NCI-H526 (cell line): ENCODE data around the gene HEATR9.
A peak's percentile ranks its signal among the peaks of the same experiment; 100 is the strongest.

Experiments used
- DNase-seq, 2 experiments: peaks; one replicate each; lab custom pipeline; 2025; lab: John Stamatoyannopoulos, UW

HEATR9 gene

DNA sequence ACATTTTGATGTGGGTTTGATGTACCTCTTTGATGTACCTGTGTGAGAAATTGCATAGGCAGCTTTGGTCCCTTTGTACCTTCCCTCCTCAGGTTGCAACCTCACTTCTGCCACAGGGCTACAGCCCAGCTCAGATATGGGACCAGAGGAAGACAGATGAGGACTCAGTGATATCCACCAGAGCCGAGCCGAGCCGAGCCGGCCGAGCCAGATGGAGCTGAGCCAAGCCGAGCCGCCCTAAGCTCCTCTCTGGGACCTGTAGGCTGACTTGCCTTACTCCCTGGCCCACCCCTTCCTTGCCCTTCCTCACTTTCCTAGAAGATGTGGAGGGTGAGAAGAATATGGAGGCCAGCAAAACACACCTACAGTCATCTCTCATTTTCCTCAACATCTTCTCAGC lies 3.8 kb downstream of the HEATR9 start:
- no peak for DNase-seq

DNA sequence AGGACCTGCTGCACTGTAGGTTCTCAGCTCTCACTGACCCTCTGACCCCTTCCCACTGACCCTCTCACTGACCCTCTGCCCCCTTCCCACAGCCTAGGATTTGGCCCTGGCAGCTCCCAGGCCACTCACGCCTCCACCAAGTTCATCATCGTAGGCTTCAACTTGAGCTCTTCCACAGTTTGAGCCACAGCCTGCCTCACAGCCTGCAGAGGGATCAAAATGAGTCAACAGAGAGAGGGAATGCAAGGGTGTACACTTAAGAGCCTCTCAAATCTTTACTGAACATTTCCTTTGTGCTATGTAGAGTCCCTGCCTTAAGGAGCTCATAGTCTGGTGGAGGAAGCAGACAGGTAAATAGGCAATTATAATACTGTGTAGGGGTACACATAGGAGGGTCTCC lies 12.1 kb downstream of the HEATR9 start:
- no peak for DNase-seq

DNA sequence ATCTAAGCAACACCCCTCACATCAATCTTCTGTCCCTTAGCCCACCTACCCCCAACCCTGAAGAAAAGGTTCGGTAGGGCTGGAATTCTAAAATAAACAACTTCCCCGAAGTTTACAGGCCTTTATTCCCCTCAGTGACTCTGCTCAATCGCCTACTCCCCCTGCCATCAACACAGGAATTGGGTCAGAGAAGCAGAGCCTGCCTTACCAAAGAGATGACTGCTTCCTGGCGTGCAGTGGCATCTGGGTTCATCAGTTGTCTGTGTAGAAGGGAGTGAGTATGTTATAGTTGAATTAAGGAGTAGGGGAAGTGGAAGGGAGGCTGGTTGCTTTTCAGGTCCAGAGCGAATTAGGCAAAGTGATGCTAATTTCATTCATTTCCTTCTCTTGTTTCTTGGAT lies 12.7 kb downstream of the HEATR9 start:
- no peak for DNase-seq

DNA sequence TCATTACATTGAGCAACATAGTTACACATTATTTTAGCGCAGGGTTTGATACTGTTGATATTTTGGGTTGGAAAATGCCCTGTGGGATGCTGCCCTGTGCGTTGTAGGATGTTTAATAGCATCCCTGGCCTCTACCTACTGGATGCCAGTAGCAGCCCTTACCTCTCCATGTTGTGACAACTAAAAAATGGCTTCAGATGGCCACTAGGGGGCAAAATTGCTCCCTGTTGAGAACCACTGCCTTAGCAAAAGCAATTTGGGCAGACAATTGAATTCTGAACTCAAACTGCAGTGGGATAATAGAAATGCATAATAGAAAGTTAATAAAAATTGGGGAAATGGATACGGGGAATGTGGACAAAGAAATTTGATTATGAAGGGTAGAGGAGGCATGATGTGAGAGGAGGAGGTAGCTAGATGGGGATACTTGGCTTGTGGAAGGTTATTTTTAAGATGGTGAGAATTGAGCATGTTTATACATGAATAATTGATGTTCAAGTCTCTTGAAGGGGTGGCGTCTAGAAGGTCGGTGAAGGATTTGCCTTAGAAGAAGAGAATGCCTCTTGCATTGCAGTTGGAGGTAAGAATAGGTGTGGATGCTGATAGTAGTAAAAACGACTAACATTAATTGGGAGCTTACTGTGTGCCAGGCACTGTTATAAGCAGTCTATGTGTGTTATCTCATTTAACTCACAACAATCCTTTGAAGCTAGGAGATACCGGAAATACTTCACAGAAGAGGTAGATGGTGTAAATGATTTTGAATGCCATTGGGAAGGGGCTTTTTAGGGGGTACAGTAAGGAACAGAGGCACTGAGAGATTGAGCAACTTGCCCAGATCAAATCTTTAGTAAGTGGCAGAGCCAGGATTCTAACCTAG lies 19.0 kb downstream of the HEATR9 start:
- DNase-seq = peak; percentile 44 to 70

DNA sequence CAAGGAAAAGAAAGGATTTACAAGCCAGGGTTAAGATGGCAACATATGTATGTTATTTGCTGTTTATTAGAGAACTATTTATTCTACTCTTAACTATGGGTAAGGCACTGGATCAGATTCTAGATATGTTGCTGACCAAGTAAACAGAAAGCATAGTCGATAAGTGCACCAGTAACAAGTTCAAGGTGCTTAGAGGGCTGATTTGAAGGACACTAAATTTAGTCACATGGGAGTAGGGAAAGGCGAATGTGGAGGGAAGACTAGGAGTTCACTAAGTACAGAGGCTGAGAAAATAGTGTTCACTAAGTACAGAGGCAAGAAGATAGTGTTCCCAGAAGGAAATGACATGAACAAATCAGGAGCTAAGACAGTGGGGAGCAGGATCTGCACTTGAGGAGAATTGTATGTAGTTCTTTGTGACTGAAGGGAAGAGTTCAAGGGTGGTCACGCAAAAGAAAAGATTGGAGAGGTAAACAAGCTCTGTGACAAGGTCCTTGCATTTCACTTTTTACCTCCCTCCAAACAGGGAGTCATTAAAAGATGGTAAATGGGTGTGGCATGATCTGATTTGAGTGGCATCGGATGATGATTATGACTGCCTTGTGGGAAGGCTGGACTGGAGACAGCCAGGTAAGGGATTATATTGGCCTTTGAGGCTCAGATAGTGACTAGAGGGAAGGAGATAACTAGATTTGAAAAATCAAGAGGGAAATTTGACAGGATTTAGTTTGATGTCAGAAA lies 20.9 kb downstream of the HEATR9 start:
- DNase-seq = no peak

DNA sequence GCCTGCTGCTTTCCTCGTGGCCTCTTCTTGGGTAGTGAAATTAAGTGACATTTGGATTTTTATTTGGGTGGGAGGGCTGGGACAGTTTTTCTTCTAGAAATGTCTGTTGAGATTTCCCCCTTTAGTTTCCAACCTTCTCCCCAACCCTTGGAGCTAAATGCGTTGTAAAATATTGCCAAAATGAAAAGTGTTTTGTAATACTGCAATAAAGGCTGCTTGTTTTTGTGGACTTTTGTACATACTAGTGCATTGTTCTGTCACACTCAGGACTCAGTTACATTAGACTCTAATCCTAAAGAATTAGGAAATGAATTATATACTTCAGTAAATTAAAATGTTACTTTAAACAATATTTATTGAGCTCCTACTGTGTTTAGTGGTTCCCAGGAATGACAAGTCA lies 21.7 kb downstream of the HEATR9 start:
- no peak for DNase-seq

DNA sequence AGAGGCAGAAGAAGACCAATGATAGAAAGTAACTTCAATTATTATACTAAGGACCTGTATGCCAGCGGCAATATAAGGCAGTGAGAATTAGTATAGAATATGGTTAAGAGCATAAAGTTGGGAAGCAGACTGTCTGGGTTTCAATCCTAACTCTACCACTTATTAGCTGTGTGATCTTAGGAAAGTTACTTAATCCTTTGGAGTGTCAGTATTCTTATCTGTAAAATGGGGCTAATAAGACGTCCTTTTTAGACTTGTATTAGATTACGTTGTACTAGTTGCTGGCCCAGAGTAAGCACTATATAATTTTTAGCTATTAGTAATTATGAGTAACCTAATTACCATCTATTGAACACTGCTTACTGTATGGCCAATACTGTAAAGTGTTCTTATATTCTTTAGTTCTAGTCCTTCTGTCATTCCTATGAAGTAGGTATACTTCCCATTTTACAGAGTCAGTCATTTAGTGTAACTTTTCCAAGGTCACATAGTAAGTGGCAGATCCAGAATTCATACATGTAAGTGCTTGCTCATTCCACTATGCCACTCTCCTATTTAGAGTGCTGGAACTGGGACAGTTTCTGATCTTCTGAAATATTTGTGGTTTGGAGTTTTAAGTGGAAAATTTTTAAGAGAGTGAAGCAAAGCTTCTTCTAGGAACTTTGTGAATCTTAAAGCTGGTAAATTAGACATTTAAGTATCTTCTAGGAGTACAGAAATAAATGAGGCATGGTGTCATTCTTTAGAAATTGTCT lies 22.5 kb downstream of the HEATR9 start:
- no peak for DNase-seq

DNA sequence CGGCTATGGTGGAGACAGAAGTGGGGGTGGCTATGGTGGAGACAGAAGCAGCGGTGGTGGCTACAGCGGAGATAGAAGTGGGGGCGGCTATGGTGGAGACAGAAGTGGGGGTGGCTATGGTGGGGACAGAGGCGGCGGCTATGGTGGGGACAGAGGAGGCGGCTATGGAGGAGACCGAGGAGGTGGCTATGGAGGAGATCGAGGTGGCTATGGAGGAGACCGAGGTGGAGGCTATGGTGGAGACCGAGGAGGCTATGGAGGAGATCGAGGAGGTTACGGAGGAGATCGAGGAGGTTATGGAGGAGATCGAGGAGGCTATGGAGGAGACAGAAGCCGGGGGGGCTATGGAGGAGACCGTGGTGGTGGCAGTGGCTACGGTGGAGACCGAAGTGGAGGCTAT lies 24.1 kb downstream of the HEATR9 start:
- no peak for DNase-seq

DNA sequence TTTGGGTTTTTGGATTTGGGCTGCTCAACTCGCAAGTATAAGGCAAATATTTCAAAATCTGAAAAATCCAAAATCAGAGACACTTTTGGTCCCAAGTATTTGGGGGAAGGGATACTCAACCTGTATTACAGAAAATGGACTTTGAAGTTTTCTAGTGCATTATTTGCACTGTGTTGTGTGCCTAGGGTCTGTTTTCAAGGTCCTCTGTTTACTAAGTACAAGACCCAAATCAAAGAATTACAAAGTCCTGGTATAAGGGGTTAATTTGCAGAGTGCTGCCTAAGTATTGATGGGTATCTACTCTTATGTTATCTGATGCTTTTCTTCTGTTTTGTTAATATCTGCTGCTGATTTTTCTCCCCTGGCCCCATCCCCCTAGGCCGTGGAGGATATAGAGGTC lies 25.0 kb downstream of the HEATR9 start:
- no peak for DNase-seq

DNA sequence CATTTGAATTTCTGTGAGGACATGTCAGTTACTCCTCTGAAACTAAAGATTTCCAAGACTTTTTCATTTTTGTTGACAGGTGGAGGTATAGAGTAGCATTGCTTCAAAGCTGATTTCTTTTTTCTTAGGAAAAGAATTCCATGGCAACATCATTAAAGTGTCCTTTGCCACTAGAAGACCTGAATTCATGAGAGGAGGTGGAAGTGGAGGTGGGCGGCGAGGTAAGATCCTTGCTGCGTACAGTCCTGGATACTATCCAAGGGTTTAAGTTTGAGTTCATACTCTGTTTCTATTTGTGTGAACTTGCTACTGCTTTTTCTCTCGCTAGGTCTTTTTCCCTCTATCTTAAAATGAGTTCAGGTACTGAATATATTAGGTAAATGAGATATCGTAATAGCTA lies 26.5 kb downstream of the HEATR9 start:
- DNase-seq = no peak

DNA sequence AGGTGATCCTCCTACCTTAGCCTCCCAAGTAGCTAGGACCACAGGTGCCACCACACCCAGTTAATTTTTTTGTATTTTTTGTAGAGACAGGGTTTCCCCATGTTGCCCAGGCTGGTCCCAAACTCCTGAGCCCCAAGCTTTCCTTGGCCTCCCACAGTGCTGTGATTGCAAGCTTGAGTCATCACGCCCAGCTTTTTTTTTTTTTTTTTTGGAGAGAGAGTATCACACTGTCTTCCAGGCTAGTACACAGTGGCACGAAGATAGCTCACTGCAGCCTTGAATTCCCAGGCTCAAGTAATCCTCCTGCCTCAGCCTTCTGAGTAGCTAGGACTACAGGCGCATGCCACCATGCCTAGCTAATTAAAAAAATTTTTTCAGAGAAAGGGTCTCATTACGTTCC lies 27.2 kb downstream of the HEATR9 start:
- DNase-seq = no peak

DNA sequence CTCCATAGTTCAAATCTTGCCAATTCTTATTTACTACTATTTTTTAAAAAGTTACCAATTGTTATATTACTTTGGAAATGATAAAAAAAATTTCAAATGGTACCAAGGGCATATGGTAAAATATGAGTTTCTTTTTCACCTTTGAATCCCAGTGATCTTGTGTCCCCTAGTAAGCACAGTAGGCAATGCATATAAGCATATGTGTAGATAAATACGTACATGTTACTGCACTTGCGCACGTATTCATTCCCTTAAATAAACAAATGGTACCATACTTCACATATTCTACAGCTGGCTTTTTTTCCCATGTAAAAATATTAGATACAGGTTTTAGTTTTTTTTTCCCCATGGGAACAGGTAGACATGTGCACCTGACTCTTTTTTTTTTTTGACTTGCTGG lies 27.6 kb downstream of the HEATR9 start:
- DNase-seq = no peak

DNA sequence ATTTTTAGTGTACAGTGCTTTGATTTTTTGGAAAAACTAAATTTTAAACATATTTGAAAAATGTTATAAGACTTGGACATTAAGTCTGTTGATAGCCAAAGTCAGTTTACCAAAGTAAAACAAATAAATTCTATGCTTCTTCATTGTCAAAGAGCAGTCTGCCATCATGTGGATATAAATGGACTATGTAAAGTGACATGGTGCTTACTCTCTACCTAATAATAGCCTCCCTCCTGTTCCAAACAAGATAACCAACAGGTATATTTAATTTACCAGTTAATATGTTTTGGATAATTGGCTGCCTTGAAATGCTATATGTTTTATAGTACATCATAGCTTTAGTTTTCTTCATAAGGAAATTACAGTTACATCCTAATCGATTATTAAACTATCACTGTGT lies 43.5 kb downstream of the HEATR9 start:
- DNase-seq = no peak

DNA sequence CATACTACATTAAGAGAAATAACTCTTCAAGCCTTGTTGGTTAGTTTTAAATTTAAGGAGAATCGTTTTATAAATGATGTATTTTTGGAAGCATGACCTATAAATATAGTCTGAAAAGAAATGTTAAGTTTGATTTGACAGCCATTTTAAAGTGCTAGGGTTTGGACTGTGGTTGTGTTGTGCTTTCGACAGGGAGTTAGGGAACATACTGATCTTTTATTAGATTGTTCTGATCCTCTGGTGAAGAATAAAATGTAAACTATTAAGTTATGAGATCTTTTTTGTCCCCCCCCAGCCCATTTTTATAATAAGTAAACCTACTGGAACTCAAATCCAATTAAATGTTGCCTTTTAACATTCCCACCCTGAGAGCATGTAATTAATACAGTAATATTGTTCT lies 47.4 kb downstream of the HEATR9 start:
- DNase-seq = no peak

DNA sequence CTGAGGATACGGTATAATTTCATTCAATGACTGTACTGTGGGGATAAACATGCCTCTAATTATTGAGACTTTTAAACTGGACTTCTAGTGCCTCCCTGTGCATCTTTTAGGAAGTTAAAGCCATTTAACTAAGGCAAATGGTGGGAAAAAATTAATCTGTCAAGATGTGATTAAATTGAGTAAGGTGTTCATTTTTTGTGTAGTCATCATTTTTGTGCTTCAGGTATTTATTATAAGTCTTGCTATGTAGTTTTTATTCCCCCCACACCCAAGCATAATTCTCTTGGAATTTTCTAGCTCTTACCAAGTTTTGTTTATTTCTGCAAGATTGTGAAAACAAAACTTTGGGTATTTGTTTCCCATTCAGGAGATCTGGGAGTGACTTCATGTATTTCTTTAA lies 49.2 kb downstream of the HEATR9 start:
- no peak for DNase-seq

DNA sequence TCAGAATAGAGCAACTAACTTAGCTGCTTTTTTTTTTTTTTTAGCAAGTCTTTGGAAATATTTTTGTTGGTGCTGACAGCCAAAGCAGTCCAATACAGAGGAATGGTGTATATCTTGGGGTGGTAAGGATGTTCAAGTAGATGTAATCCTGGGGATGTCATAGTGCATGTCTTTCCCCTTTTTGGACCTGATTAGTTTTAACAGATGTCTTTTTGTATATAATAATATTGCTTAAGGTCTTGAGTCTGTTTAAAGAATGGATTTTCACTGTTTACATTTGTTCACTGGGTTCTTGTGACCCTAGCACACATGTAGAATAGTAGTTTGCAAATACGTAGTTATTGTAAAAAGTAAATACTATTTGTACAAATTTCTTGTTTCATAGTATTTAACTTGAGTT lies 51.5 kb downstream of the HEATR9 start:
- DNase-seq = no peak

DNA sequence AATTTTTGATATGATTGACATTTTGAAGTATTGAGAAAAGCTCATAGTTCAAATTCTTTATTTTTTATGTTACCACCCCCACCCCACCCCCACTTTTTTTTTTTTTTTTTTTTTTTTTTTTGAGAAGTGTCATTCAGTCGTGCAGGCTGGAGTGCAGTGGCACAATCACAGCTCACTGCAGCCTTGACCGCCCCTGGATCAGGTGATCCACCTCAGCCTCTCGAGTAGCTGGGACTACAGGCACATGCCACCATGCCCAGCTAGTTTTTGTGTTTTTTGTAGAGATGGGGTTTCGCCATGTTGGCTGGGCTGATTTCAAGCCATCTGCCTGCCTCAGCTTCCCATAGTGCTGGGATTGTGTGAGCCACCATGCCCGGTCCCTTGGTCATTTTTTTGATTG lies 52.0 kb downstream of the HEATR9 start:
- no peak for DNase-seq

DNA sequence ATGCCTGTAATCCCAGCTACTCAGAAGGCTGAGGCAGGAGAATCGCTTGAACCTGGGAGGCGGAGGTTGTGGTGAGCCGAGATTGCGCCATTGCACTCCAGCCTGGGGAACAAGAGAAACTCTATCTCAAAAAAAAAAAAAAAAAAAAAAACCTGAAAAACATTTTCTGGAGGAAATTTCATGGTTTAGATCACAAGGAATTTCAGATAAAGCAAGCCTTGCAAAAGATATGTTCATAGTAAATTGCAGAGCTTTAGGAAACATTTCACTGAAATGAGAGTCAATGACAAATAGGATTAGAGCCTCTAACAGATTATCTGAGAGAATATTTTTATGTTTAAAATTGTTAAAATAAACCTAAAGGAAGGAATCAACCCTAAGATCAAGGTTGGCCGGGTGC lies 56.2 kb downstream of the HEATR9 start:
- DNase-seq = no peak

DNA sequence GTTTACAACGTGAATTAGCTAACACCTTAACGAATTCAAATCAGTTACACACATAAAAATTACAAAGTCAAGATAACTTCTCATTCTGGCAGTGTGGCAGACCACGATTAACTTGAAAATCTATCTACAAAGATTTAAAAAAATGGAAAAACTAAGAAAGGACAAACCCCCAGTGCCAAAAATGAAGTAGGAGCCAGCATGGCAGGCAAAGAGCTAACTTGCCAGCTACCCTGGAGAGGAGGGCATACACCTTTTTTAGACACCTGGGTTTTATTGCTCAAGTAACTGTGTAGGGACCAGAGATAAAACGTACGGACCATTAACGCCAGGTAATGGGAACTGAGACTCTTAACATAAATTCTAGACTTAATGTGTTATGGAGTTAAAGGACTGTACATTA lies 56.9 kb downstream of the HEATR9 start:
- no peak for DNase-seq

DNA sequence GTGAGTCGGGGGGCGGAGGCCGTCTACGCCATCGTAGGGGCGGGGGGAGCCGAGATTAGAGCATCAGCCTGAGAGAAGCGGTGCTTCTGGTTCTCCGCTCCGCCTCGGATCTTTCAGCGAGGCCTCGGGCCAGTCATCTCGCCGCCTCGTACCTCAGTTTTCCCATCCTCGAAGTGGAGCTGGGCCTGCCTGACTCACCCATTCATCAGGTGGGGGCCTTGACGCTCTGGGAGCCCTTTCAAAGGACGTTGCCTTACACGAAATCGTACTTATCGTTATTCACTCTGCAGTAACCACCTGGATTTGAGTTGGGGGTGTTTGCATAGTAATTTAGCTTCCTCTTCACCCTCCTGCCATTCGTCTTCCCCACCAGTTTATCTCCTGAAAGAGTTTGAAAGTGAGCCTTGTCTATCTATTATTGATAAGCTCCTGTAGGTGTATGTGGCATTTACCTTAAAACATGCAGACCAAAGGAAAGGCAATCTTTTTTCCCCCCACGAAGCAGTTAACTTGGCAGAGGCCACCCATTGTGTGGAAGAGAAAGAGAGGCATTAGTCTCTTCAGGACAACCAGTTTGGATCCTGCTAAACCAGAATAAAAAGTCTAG lies 58.7 kb downstream of the HEATR9 start:
- DNase-seq = no peak

DNA sequence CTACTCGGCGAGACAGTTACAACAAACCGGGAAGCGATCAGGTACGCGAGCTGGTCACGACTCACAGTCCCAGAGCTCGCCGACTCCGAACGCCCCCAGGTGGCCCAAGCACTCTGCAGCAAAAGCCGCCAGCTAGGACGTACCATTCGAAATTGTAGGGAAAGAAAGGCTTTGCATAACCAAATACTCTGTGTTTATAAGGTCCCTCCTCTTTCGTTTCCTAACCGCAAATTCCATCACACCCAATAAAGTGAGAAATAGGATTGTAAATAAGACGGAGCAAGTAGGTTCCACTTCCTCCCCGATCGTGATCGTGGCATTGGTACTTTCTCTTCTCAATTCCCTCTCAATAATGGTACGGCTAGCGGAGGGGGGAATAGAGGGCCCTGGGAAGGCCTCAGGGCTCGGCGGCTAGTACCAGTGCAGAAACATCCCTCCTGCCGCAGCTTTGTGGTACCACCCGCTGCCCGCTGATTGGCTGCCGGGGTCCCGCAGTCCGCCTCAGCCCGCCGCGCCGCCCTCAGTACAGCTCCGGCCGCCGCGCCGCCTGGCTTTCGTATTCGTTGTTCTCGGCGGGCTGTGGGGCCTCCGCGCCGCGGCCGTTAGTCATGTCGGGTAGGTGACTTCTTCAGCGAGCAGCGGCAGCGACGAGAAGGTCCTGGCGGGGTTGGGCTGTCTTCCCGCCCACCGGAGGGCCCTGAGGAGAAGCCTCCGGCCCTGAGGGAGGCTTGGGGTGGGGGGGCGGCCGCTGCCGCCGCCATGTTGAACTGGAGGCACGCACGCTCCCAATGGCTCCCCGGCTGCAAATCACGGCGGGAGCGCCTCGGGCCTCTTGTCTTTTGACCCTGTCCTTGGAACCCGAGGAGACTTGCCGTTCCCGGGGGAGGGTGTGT lies 59.5 kb downstream of the HEATR9 start, which contains the start of gene TAF15:
Gene TAF15, plus strand, starts transcription at position 523 of the 893 bp plus-strand sequence. Its CDS starts 86 bp downstream, at position 609.
- peak; percentile 98 to 99 for DNase-seq
